Hepatic stellate cell (primary cell): Measurements from ENCODE around the gene C1orf21.
A peak's percentile ranks its signal among the peaks of the same experiment; 100 is the strongest.

Source experiments
- DNase-seq: peaks from one replicate; pipeline ENCODE4 v3.0.0; 2011; ENCODE audit warnings: low spot score

C1orf21 gene

GRCh38 chr1:184449916-184450315, 63.1 kb downstream of the C1orf21 start:
- no peak for DNase-seq

DNA sequence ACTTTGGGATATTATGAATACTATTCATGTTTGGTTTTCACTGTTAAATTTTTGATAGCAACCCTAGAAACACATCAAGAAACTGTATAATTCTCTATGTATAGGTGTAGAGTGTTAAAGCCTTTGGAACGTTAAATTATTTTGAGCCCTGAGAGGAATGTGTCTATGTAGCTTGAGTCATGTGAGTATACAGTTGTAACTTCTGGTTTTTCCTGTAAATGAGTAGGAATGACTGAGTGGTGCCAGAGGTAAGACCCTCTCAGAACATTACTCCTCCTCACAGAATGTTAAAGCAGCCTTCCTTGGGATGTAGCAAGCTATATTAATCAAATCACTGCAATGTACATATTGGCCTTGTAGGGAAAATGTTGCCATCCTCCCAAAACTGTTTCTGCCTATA, 69.0 kb downstream of the C1orf21 start:
- no peak for DNase-seq

DNA sequence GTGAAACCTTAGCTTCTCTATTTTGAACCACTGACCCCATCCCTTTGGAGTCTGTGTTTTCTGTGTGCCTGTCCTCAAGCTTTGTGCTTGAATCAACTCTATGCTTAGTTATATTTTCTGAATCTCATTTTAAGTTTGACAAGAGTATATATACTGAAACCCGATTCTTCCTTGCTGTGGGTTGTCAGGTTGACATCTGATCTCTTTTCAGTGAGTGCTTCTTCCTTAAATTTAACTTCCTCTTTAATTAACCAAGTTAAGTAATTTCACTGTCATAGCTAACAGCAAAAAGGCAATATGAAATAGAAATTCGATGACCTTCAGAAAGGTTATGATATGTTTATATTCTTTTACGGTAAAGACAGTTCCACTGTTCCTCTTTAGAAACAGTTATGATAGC, 69.4 kb downstream of the C1orf21 start:
- DNase-seq, result no peak

- DNase-seq, result peak; percentile 2
Observed at GRCh38 chr1:184457500-184457899, 70.7 kb downstream of the C1orf21 start.

DNA sequence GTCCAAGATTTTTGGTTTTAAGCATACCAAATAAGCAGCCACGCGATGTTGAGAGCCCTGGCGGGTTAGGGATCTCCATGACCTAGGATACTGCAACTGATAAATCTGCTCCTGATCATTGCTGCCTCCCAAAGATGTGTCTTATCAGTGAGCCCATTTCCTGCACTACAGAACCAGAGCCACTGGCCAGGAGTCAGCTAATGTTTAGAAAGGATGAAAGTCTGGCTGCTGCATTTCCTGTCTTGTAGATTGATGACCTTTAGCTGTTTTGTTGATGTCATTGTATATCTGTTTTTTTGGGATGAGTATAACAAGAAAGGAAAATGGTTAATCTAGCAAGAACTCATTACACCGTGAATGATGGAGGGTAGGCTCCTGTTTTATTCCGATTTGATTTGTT, 74.5 kb downstream of the C1orf21 start:
- no peak for DNase-seq

- DNase-seq, result no peak
Observed at GRCh38 chr1:184462155-184462554, 75.3 kb downstream of the C1orf21 start.

GRCh38 chr1:184462990-184463389, 76.2 kb downstream of the C1orf21 start:
- no peak for DNase-seq

DNA sequence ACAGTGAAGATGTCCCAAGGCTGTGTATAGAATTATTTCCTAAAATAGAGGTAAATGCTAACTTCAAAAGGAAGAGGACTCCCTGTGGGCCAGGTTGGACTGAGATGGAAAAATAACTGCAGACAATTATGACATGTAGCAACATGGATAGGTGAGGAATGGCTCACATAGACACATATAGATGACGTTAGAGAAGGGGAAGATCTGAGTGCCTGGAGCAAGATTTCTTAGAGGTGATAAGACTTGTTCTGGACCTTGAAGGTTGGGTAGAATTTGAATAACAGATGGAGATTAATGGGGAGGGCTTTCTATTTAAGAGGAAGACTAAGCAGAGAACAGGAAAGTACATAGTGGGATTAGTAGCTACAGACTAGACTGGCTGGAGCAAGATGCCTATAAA, 76.9 kb downstream of the C1orf21 start:
- DNase-seq, result no peak

DNA sequence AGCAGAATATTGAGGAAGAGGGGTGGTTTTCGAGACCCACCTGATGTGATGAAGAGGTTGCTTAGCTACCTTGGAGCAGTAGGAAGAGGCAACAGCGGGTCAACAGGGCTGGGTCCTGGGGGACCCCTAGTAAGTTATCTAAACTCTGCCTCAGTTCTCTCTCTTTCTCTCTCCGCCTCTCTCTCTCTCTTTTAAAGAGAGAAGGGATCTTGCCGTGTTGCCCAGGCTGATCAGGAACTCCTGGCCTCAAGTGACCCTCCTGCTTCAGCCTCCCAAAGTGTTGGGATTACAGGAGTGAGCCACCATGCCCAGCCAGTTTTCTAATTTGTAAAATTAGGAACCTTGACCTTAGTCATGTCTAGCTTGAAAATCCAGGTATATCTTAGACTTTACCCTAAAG, 77.9 kb downstream of the C1orf21 start:
- no peak for DNase-seq

GRCh38 chr1:184465489-184466146, 78.8 kb downstream of the C1orf21 start:
- DNase-seq, result no peak

GRCh38 chr1:184467295-184467694, 80.5 kb downstream of the C1orf21 start:
- DNase-seq, result no peak

- DNase-seq, result no peak
Observed at GRCh38 chr1:184469396-184469795, 82.6 kb downstream of the C1orf21 start.

- DNase-seq, result no peak
Observed at GRCh38 chr1:184471686-184472085, 84.9 kb downstream of the C1orf21 start.

DNA sequence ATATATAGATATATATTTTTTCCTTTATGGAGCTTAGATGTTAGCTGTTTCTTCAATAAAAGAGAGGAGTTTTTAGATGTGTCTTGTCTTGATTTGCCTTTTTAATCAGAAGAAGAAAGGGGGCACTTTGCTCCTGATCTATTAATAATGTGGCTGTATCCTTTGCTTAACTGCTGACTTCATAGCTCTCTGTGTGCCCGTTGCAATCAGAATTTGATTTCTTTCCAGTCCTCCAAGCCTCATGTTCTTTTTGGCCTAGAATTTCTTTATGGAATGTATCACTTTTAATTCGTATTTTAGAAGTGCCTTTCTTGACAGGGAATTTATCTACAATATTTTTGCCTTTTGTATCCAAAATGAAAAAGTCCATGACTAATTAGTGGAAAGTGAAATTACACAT, 85.3 kb downstream of the C1orf21 start:
- no peak for DNase-seq

- DNase-seq, result no peak
Observed at GRCh38 chr1:184473176-184473966, 86.5 kb downstream of the C1orf21 start.

GRCh38 chr1:184476187-184476586, 89.4 kb downstream of the C1orf21 start:
- DNase-seq, result no peak

- DNase-seq, result no peak
Observed at GRCh38 chr1:184479435-184480167, 92.8 kb downstream of the C1orf21 start.

- no peak for DNase-seq
Observed at GRCh38 chr1:184480736-184481135, 93.9 kb downstream of the C1orf21 start.

DNA sequence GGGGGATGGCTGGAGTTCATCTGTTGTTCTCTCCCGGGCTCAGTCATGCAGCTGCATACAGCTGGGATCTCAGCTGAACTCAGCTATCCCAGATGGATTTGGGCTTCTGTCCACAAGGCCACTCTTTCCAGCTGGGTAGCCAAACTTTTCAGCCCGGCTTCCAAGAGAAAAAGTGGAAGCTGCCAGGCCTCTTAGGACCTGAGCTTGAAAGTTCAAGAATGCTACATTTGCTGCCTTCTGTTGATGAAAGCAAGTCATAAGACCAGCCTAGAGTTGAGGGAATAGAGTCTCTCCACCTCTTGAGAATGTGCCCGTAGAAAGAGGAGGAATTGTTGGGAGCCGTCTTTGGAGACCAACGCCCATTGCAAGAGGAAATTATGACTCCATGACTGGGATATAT, 95.3 kb downstream of the C1orf21 start:
- DNase-seq, result no peak

DNA sequence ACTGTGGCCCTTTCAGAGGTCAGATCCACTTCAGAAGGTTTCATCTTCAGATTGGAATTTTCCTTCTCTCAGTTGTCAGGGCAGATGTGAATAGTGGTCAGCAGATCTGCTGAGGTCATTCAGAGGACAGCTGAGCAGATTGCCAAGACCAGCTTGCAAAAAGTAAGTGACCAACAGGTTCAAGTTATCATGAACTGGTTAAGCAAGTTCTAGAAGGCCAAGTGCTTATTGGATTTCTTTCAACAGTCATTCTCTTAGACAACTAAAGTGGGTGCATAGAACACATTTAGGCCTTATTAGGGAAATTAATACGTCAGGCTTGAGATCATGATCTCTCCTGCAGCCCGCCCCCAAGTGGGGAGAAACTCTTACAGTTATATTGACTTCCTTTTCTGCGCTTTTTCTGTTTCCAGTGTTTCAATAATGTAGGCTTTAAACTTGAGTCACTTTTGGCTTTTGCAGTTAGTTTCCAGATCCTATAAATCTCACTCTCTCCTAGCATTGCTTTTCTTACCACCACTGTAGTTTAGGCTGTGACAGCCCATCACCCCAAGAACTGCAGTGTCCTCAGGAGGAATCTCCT, 96.4 kb downstream of the C1orf21 start:
- no peak for DNase-seq

DNA sequence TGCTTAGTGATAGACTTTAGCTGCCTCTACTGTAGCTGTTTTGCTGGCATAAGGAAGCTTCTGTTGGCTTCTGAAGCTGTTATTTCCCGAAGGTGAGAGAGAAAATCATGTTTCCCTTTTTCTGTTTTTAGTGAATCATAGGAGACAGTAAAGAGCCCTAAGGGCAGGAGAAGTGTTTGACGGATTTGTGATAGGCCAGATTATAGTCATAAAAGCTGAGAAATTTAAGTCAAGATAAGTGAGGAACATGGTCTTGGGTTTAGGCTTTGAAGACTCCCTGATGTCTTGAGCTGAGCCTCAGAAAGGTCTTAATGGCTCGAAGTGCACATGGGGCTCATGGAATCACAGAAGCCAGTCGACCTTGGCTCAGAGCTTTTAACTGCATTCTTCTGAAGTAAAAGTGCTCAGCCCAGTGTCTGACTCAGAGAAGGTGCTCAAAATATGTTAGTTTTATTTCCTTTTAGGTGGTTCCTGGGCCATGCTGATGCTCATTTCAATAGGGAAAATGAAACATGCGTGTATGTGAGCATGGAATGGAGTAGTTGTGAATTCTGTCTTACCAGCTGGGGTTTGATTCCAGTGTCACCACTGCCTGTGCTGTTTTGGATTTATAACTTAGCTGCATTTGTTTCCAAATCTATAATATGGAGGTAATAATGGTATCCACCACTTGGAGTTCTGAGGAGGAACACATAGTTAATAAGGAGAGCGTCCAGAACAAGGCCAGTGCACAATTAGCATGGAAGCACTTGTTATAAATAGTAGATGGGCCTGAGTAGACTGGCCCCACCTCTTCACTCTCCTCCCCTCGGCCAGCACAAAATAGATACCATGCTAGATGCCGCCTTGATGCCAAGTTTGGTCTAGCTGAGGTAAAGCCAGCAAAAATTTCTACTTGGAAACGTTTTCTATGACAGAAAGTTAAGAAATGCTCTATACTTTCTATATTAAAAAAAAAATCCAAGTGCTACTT, 99.2 kb downstream of the C1orf21 start:
- DNase-seq, result no peak
